HG03432 (cell line): ENCODE data around the gene DBNDD2.

Source experiments
- ATAC-seq: cut with Tn5 transposase; IDR thresholded peaks from one replicate; pipeline ENCODE4 v1.9.1; 2021; ENCODE audit warnings: mild to moderate bottlenecking, moderate library complexity; ENCODE audit not compliant: unreplicated experiment

Gene DBNDD2

DNA sequence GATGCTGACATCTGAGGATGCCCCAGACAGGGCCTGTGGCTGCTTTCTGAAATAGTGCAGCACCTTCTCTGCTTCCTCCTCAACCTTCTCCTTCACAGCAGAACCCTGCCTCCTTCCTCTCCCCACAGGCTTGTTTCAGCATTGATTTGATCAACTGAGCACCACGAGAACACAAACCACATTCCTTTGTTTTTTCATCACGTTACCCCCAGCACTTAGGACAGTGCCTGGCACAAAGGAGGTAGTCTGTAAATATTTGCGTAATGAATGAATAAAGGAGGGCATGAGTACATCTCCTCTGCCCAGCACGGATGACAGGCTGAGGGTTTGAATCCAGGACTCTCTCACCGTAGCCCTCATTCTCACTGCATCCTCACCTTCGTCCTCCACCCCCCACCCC is 40.2 kb downstream of the DBNDD2 start:
- no peak for ATAC-seq

DNA sequence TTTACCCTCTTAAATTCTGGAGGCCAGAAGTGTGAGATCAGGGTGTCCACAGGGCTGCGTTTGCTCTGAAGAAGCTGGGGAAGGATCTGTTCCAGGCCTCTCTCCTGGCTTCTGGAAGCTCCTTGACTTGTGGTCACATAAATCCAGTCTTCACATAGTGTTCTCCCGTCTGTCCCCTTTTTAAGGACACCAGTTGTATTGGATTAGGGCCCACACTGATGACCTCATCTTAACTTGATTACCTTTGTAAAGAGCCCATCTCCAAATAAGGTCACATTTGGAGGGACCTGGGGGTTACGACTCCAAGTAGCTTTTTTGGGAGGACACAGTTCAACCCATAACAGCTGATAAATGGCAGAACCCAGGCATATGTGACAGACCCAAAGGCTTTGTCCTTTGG is 41.4 kb downstream of the DBNDD2 start:
- ATAC-seq = no peak

DNA sequence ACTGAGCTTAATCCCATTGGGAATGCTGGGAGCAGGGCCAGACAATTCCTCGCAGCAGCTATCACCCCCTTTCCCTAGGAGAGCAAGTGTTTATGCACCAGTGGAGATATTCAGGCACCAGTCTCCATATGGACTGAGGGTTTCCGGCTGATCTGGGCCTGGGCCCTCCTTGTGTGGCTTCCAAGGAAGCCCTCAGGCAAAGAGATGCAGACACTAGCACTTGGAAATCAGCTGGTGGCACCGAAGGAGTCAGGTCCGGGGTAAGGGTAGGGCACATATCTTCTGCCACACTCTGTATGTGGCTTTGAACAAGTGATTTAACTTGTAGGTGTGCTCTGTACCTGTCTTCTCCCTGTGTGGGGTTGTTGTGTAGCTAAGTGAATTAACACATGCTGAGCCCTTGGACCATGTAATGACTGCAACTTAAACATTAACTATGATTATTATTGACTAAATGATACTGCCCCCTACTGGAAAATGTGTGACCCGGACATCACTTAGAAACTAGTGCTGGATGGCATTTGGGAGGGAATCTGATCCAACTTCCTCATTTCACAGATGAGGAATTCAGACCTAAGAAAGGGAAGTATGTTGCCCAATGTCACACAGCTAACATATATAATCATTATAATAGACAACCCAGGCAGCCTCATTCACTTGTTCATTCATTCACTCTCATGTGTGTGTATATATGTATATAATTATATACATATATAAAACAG is 42.2 kb downstream of the DBNDD2 start:
- no peak for ATAC-seq

DNA sequence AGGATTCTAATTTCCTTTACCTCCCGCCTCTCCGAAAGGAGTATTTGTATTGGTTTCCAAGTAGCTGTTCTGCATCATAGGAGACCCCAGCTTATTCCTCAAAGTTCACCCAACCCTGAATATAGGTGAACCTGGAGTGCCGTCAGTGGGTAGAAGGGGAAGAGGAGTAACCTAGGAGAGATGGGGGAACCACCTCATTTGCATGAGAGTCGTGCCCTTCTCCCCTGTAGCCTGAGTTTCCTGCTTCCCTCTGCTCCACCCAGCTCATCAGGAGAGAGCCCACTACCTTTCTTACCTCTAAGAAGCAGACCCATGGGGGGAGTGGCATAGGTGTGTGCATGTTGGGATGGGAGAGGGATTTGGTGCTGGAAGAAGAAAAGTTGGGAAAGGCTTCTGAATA is 44.1 kb downstream of the DBNDD2 start:
- ATAC-seq = no peak

DNA sequence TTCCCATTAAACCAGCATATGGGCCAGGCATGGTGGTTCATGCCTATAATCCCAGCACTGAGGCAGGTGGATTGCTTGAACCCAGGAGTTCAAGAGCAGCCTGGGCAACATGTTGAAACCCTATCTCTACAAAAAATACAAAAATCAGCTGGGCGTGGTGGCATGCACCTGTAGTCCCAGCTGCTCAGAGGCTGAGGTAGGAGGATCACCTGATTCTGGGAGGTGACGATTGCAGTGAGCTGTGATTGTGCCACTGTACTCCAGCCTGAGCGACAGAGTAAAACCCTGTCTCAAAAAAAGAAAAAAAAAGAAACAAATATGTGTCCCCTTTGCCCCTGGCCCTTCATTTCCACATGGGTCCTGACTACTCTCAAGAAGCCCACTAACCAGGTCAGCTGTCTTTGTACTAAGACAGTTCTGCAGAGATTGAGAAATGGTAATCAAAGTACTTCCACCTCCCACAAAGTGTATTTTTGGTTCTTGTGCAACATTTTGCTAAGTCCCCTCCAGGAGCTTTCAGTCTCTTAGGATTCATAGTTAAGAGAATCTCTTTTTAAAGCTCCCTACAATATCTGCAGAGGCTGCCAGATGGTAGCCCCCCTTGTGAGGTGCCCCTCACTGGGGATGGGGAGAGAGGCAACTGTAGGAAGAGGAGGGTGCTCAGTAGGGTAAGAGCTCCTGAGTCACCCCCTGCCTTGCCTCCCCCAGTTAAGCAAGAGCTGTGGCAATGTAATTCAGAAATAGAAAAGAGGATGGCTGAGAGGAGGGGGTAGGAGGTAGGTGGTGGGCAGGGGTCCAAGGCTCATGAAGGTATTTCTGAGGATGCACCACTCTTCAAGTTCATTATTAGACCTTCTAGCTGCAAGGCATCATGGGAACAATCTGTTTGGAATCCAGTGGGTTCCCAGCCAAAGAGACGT is 44.9 kb downstream of the DBNDD2 start:
- no peak for ATAC-seq

DNA sequence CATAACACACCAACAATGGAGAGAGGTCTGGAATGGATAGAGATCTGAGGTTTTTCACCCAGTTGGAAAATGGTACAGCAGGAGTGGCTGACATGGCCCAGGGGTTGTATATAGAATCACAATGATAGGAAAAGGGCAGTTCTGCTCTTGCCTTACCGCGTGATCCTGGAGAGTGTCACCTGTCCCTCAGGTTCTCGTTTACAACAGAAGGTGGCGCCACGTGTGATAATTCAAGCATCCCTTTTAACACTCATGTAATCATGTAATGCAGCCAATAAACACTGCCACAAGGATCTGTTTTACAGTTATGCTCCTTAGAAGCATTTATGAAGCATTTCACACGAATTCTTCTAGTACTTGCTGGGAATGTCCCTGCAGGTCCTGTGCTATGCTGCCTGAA is 48.5 kb downstream of the DBNDD2 start:
- no peak for ATAC-seq

DNA sequence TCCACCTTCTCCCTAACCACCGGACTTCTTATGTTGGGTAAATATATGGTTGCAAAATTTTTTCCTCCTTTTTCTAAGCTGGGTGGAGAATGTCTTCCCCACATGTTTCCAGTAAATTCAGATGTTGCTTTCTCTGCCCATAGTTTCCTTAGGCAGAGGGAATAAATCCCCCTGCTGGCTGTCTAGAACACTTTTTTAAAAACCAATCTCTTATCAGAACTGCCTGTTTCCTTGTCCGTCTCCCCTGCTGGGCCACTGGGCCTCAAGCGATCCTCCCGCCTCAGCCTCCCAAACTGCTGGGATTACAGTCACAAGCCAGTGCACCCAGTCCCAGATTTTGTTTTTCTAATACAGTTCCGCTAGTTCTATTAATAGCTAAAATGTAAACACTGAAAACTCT is 51.5 kb downstream of the DBNDD2 start:
- ATAC-seq = no peak
